Sciatic nerve (tissue), 2 donors: ENCODE data around the gene RNF8. TPM values are rescaled to one million over a fixed set of nuclear protein-coding genes. Genes with fewer than 3 reads are reported as not detected.
"Not testable (repeated sequence)": the region's sequence is repeated elsewhere in the genome, so short reads cannot be mapped to it uniquely, and the experiment has no call there.

ENCODE experiments used
- ATAC-seq: fragments of 200-7000 bp; cut with Tn5 transposase; one replicate; pipeline ENCODE4 v1.9.1; 2020; ENCODE audit warnings: mild to moderate bottlenecking, moderate library complexity
- DNase-seq: peaks from one replicate; pipeline ENCODE4 v3.0.0-alpha.2; 2020; ENCODE audit warnings: low spot score
- intact Hi-C: fragments of 100-400 bp; cut with DNase I; formaldehyde crosslinking; loops from one replicate; pipeline ENCODE4 v1.14.2; 2022
- total RNA-seq: library from RNA; stranded (reverse); fragmentation: NEBNext Ultra II Directional; extraction: Animal tissue kit (Norgen Biotek cat#: 25700); gene quantifications from one replicate; pipeline ENCODE4 v1.2.1, GENCODE V29; 2021
- donor health status: DM: no; HTN: no; CAD: no.
- donor health status: DM: no; HTN: no; CAD: no.

The RNF8 gene, protein sequence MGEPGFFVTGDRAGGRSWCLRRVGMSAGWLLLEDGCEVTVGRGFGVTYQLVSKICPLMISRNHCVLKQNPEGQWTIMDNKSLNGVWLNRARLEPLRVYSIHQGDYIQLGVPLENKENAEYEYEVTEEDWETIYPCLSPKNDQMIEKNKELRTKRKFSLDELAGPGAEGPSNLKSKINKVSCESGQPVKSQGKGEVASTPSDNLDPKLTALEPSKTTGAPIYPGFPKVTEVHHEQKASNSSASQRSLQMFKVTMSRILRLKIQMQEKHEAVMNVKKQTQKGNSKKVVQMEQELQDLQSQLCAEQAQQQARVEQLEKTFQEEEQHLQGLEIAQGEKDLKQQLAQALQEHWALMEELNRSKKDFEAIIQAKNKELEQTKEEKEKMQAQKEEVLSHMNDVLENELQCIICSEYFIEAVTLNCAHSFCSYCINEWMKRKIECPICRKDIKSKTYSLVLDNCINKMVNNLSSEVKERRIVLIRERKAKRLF
- total RNA-seq: 15.7 TPM

DNA sequence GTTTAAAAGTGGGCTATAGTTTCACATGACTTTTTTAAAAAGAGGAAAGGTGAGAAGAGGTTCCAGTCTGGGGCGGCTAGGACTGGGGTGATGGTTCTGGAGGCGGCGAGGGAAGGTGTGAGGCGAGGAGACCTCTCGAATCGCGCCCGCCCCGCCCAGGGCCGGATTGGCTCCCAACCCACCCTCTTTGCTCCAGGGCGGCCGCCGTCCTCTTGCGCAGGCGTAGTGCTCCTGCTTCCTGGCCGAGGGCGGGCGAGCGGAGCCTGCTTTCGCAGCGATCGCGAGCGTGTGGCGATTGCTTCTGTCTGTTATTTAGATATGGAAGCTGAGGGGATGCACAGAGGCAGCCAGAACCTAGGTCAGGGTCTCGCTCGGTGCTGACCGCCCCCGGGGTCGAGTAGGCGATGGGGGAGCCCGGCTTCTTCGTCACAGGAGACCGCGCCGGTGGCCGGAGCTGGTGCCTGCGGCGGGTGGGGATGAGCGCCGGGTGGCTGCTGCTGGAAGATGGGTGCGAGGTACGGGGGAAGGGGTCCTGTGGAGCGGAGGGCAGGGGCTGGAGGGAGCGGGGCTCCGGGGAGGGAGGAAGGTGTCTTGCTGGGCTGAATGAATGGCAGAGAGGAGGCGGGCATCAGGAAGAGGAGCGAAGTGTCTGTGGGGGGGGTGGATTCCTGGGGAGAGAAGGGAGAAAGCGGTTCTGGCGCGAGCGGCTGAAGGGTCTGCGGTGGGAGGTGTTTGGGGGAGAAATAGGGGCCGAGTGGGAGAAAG is at the start of gene RNF8:
TSS of gene RNF8 (plus strand) at position 223 of the 765 bp plus-strand sequence. CDS start at position 405, 182 bp downstream.
- intact Hi-C loops: no loop called here
- peak; percentile 99 for ATAC-seq

DNA sequence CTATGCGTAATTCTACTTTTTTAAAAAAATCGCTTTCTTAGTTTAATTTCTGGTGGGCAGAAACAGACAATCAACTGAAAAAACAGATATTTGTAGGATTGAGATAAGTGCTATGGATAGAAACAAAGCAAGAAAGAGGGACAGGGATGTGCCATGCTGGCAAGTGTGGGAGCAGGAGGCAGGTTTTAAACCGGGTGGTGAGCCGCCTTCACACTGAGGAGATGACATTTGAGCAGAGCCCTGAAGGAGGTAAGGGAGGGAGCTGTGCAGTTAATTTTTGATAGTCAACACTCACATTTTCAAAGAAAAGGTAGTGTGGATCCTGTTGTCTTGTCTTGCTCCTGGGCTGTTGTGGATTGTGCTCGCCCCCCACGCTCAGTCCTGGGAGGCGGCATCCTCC is 49.0 kb upstream of the RNF8 start:
- no peak for DNase-seq
- intact Hi-C loops: no loop called here
- no peak for ATAC-seq

More for the DNA sequence above, at the start of gene RNF8:
- peak; percentile 93 for DNase-seq

DNA sequence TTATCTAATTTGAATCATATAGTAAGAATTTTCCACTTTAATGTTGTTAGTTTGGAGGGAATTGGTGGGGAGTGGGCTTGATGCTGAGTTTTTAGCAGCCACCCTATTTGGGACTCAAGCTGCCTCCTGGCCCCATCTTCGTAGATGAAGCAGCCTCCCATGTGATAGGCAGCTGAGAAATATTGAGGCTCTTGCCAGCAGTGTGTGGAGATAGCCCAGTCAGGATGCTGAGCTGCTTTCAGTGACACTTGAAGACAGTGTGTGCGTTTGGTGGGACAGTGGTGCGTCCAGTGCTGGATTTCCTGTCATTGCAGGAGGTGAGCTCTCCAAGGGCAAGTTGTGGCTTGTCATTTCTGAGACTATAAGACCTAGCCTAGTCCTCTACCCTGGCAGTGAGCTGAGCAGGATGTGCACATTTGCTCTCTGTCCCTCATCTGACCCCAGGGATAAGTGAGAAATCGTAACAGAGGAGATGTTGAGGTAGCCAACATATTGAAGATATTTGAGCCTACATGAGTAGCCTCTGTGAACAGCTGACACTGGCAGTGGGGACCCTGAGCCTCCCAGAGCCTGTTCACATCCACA is 47.9 kb upstream of the RNF8 start:
- DNase-seq (no peak), ATAC-seq (no peak)
- intact Hi-C loops: loop anchor here (2.0 kb wide), 1 partner anchor 73 kb away; no protein-coding TSS in a partner anchor

DNA sequence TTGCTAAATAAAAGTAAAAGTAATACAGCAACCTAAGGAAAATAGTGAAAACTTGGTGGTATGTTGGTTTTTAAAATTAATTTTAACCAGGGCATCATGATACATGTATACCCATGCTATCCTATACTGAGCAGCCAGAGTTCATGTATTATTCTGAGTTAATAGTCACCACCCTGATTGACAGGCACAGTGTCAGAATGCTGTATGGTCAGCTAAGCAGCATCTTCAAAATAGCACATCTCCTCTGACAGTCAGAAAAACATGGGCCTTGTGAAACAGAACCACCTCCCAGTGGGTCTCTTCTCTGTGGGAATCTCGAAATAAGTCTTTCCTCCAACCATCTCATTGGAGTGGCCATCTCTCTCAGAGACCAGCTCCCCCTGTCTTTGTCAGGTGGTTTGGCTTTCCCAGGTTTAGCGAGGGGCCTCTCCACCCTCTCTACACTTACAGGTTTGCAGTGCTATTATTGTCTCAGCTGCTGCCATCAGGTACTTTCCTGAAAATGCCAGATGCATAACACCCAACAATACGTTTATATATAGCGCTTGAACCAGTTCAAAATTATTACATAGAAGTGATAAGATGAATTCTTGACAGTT is 47.1 kb upstream of the RNF8 start:
- ATAC-seq (no peak), DNase-seq (no peak)
- intact Hi-C loops: loop anchor here (2.0 kb wide), 1 partner anchor 72 kb away; no protein-coding TSS in a partner anchor

DNA sequence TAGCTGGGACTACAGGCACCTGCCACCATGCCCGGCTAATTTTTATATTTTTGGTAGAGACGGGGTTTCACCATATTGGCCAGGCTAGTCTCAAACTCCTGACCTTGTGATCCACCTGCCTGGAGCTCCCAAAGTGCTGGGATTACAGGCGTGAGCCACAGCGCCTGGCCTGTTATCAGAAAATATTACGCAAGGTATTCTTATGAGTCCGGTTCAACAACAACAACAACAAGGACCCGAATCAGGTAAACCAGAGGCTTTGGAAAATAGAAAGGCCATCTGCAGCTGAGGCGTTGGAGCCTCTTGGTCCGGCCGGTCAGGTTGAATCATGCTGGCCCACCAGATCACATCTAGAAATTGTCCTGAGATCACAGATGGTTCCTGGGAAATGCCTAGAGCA is 46.3 kb upstream of the RNF8 start:
- not testable (repeated sequence) for ATAC-seq, DNase-seq
- intact Hi-C loops: loop anchor here (2.0 kb wide), 1 partner anchor 71 kb away; no protein-coding TSS in a partner anchor

DNA sequence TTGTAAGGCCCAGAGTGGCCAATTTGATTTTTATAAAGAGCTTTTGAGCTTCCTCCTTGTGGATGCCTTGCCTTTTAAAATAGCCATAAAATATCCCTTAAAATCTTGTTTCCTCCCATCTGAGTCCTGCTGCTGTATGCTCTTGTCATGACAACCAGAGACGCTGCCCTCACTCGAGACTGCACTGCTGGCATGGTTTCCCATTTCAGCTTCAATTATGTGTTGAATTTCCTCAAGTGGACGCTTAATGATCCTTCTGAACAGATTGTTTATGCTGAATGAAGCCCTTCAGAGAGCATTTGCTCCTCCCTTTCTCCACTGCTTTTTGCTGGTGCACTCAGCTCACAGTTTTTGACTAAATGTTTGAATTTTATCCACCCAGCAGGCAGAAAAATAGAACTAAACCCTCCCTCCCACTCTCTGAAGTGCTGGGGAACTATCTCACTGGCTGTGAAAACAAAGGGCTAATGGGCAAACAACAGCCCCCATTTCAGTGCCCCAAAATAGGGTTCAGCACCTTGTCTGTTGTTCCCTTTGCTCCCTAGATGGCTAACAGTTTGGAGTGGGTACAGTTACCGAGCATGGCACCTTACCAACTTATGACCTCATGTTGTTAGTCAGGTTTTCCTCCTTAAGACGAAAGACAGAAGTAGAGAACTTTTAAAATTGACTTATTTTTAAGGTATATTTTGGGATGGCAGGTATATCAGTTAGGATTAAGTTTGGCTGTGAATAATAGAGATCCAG is 45.5 kb upstream of the RNF8 start:
- intact Hi-C loops: no loop called here
- DNase-seq (no peak), ATAC-seq (peak; percentile 40)

DNA sequence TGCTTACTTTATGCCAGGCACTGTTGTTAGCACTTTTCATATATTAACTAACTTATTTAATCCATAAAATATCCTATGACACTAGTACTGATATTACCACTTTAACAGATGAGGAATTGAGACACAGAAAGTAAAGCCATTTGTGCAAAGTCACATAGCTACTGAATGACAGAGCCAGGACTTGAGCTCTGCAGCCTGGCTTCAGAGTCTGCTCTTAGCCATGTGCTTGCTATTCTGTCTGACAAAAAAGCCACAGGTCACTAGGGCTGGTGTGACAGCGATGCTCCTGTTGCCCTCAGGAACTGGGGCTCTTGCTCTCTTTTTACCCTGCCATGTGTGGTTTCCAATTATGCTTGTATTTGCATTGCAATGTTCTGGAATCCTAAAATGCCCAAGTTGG is 44.7 kb upstream of the RNF8 start:
- ATAC-seq (no peak), DNase-seq (no peak)
- intact Hi-C loops: no loop called here

DNA sequence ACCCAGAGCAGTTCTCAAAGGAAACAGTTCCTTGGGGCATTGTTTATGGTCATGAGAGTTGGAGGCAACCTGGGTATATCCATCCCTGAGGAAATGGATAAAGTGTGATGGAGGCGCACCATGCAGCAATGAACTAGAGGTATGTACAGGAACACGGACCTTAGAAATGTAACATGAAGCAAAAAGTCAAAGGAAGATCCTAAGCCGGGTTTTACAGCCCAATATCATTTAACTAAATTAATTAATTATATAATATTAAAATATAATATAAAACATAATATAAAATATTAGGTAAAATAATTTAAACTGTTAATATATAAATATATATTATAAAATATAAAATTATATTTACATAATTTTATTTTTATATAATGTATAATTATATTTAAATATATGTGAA is 44.1 kb upstream of the RNF8 start:
- ATAC-seq (no peak), DNase-seq (no peak)
- intact Hi-C loops: no loop called here

DNA sequence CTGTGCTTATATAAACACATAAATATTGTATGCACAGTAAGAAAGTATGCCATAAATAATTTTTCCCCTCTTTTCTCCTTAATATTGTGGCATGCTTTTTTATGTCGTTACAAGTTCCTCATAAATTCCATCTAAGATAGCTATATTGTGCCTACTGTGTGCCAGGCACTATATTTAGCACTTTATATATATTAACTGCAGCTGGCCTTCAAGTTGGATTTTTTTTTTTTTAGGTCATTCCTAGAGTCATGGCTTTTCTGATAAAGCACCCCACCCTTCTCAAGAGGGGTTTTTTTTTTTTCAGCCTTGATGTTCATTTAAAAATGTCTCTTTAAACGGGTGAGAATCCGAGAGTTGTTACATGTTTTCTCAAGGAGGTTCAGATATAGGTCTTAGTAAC is 42.8 kb upstream of the RNF8 start:
- intact Hi-C loops: no loop called here
- no peak for ATAC-seq
- no peak for DNase-seq

DNA sequence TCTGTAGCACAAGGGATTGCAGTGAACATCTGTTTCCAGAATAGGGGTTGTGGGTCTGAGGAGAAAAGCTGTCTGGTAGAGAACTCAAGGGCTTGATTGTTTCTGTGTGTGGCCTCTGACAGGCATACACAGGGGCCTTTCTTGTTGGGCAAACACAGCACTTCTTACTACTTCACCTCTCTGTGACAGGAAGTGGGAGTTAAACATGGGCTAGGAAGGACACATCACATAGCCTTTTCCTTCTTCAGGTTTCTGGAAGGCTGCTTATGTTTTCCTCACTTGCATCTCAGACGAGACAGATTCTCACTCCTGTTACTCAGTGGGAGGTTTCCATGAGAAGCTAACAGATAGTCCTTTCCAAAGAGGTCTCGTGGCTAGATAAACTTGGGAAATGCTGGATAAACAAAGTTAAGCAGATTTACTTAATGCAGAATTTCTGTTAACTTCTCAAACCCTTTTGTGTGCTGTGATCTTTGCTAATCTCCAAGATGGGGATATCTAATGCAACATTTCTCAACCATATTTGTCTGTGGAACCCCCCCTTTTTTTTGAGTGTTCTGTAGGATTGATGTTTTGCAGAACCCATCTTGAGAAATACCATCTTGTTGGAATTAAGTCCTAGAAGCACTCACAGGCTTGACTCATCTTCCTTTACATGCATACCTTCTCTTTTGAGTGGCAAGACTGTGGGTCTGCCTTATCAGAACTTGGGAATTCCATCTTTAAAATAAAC is 41.9 kb upstream of the RNF8 start:
- DNase-seq (no peak), ATAC-seq (no peak)
- intact Hi-C loops: no loop called here

DNA sequence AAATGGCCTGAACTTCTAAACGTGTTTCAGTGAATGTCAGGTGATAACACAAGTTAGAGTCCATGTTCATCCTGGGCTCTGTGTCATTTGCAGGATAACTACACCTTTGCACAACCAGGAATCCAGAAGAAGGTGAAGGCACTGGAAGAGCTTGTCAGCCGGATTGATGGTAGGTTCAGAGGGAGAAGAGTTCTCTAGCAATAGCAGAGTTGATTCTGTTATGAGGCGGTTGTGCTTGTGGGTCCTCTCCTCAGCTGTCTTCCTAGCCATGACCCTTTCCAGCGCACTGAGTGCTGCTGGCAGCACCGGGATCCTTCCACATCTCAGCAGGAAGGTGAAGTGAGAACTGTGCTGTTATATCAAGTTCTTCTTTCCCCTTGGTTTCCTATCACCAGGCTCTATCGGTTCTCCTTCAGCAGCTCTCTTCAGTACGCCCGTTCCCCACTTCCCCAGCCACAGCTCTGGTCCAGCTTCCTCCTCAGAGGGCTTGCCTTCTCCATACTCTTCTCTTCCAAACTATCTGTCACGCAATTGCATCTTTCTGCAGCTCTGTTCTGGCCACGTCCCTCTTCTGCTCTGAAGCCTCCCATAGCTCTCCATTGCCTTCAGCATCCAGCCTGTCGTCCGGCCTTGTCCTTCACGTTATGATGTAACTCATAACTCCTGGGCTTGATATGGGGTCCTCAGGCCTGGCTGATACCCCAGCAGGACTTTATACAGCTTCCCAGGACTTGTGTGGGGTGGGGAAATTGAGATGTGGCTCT is 39.9 kb upstream of the RNF8 start:
- DNase-seq (no peak), ATAC-seq (no peak)
- intact Hi-C loops: no loop called here

DNA sequence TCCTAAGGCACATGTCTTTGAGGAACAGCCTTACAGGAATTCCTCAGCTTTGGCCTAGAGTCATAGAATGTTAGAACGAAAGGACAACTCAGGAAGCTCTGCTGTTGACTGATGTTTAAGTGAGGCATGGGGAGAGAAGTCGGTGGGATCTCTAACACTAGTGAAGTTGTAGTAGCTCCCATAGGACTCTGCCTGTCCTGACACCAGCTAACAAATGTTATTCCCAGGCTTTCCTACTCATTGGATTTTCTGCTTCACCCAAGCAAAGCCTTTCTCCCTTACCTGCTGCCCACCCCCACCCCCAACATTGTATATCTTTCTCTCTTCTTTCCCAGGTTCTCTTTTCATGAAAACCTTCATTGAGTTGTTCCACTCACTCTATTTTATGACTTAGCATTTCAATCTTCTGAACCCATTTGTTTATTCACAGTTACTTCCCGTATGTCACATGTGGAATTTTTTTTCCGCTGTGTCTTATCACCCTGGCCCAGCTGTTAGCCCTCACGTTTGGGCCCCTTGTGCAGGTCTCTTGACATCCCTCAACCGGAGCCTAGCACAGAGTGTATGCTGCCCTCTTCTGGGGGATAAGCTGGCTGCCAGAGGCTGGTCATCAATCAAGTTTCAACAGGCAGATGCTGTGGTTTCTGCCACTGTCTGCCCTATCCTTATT is 39.2 kb upstream of the RNF8 start:
- intact Hi-C loops: no loop called here
- DNase-seq (no peak), ATAC-seq (no peak)

DNA sequence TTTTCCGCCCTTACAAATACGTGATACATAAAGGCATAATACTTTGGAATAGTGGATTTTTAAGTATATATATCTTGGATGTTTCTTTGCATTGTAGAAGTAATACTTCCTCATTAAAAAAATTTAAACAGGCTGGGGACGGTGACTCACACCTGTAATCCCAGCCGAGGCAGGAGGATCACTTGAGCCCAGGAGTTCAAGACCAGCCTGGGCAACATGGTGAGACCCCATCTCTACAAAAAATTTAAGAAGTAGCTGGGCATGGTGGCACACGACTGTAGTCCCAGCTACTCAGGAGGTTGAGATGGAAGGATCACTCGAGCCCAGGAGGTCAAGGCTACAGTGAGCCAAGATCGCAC is 38.6 kb upstream of the RNF8 start:
- DNase-seq (no peak), ATAC-seq (no peak)
- intact Hi-C loops: no loop called here

DNA sequence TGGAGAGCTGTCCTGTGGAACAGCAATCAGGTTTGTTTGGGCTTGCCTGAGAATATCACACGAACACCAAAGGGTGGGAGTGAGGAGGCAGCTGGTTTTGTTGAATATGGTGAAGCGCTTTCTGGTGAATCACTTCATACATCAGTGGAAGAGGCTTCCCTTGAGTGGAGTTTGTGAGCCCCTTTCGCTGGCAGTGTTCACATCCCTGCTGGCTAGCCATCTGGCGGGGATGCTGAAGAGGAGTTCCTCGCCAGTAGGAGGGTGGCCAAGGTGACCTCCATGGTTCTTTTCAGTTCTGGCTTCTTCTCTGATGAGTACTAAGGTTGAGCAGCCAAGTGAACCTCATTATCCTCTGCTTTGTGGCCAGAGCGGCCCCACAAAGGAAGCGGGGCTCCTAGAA is 37.7 kb upstream of the RNF8 start:
- ATAC-seq: no peak
- intact Hi-C loops: no loop called here
- DNase-seq: no peak

DNA sequence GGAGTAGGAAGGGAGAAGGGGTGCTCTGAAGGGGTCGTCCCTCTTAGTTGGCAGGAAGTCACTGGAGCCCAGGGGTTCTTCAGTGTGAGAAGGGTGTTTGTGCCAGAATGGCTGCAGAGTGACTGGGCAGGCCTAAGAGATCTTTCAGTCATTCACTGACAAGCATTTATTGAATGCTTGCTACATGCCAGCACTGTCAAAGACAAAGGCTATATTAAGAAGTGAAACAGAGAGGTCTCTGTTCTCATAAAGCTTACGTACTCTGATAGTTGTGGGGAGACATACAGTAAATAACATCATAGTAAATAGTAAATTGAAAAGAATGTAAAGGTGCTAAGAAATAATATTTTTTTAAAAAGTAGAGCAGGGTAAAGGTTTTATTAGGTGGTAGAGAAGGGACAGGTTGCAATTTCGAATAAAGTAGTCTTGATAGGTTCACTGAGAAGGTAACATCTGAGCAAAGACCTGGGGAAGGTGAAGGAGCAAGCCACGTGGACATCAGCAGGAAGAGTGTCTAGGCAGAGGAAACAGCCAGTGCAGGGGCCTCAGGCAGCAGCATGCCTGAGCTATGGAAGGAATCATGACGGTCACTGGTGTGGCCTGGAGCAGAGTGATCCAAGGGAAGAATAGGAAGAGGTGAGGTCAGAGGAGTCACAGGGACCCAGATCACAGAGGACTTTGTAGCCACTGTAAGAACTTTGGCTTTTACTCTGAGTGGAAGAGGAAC is 36.3 kb upstream of the RNF8 start:
- intact Hi-C loops: no loop called here
- DNase-seq (no peak), ATAC-seq (no peak)

DNA sequence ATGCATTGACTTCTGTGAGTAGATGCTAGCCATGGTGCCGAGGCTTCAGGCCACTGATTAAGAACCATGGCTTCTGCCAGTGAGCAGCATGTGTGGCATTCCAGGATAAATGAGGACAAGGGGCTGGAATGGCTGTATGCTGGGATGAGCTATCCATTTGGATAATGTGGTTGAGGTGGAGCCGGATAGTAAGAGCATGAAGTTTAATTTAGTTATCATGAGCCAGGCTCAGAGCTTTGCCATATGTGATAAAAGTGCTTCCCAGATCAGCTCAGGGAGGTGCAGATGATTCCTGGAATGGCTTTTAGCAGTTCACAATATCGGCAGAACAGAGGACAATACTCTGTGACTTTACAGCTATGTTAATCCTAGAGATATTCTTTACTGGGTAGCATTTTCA is 34.6 kb upstream of the RNF8 start:
- intact Hi-C loops: no loop called here
- no peak for DNase-seq
- ATAC-seq: no peak
